ENCODE data around the gene CDH12.

DNA sequence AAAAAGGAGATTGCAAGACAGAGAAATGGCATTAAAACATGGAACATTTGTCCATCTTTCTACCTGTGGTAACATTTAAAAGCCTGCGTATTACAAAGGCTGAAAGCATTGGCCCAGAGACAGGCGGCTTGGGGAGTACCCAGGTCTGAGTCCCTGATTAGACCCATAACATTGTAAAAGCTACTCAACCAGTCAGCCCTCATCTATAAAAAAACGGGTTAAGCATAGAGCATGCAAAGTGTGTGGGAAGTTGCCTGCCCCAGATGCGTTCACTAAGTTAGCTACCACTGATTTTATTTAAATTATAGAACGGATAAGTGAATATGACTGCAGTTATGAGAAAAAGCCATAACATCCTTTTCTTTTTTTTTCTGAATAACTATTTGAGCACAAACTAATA, 276.1 kb downstream of the CDH12 start:
- TF ChIP-seq RAD21 (IDR thresholded peaks at IDR 0.05; ENCODE audit: low read depth) (no peak), CEBPB (IDR thresholded peaks at IDR 0.05) (no peak), TCF12 (IDR thresholded peaks at IDR 0.05; ENCODE audit: low read depth) (no peak), NFIC (IDR thresholded peaks at IDR 0.05) (no peak), FOXM1 (IDR thresholded peaks at IDR 0.05; ENCODE audit: borderline replicate concordance, low read depth) (no peak), CREB1 (IDR thresholded peaks at IDR 0.05; ENCODE audit: low read depth) (no peak), EP300 (IDR thresholded peaks at IDR 0.05; ENCODE audit: borderline replicate concordance) (no peak), EGR1 (IDR thresholded peaks at IDR 0.05) (no peak), TAF1 (IDR thresholded peaks at IDR 0.05; ENCODE audit: low read depth) (no peak)
- TF ChIP-seq, protein P1, sequence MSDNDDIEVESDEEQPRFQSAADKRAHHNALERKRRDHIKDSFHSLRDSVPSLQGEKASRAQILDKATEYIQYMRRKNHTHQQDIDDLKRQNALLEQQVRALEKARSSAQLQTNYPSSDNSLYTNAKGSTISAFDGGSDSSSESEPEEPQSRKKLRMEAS (IDR thresholded peaks at IDR 0.05), result no peak
- TF ChIP-seq, protein P2, sequence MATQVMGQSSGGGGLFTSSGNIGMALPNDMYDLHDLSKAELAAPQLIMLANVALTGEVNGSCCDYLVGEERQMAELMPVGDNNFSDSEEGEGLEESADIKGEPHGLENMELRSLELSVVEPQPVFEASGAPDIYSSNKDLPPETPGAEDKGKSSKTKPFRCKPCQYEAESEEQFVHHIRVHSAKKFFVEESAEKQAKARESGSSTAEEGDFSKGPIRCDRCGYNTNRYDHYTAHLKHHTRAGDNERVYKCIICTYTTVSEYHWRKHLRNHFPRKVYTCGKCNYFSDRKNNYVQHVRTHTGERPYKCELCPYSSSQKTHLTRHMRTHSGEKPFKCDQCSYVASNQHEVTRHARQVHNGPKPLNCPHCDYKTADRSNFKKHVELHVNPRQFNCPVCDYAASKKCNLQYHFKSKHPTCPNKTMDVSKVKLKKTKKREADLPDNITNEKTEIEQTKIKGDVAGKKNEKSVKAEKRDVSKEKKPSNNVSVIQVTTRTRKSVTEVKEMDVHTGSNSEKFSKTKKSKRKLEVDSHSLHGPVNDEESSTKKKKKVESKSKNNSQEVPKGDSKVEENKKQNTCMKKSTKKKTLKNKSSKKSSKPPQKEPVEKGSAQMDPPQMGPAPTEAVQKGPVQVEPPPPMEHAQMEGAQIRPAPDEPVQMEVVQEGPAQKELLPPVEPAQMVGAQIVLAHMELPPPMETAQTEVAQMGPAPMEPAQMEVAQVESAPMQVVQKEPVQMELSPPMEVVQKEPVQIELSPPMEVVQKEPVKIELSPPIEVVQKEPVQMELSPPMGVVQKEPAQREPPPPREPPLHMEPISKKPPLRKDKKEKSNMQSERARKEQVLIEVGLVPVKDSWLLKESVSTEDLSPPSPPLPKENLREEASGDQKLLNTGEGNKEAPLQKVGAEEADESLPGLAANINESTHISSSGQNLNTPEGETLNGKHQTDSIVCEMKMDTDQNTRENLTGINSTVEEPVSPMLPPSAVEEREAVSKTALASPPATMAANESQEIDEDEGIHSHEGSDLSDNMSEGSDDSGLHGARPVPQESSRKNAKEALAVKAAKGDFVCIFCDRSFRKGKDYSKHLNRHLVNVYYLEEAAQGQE (IDR thresholded peaks at IDR 0.05; ENCODE audit: low read depth), result no peak
